IPS-18a (cell line): ENCODE data around the gene FAM200B.

Source experiments
- H3K27ac ChIP-seq: one replicate; pipeline ENCODE4 v1.5.1; 2013; ENCODE audit warnings: low read length
- H3K27me3 ChIP-seq: one replicate; pipeline ENCODE4 v1.6.1; 2013; ENCODE audit warnings: mild to moderate bottlenecking, low read length; ENCODE audit not compliant: control insufficient read depth, insufficient read depth
- H3K36me3 ChIP-seq: one replicate; pipeline ENCODE4 v1.6.1; 2013; ENCODE audit warnings: low read depth, low read length; ENCODE audit not compliant: control insufficient read depth
- H3K4me1 ChIP-seq: one replicate; pipeline ENCODE4 v1.6.1; 2013; ENCODE audit warnings: low read depth, low read length; ENCODE audit not compliant: control insufficient read depth
- H3K4me3 ChIP-seq: one replicate; pipeline ENCODE4 v1.5.1; 2013; ENCODE audit warnings: low read length
- H3K9ac ChIP-seq: one replicate; pipeline ENCODE4 v1.6.1; 2013; ENCODE audit warnings: mild to moderate bottlenecking, low read length, moderate library complexity
- H3K9me3 ChIP-seq: one replicate; pipeline ENCODE4 v1.6.1; 2013; ENCODE audit warnings: low read depth, low read length; ENCODE audit not compliant: control insufficient read depth

FAM200B gene

GRCh38 chr4:15704129-15704528, 22.5 kb downstream of the FAM200B start:
- H3K36me3 ChIP-seq: no peaks in the 10 kb centered on the region

GRCh38 chr4:15706646-15707362, 25.2 kb downstream of the FAM200B start:
- H3K36me3 ChIP-seq: no peaks in the 10 kb centered on the region
- no peak overlapping the region for H3K9ac ChIP-seq
- H3K4me3 ChIP-seq: no peak overlapping the region
- no peaks in the 10 kb centered on the region for H3K4me1 ChIP-seq
- no peaks in the 10 kb centered on the region for H3K9me3 ChIP-seq
- H3K27me3 ChIP-seq: no peaks in the 10 kb centered on the region
- no peak overlapping the region for H3K27ac ChIP-seq

More at GRCh38 chr4:15704129-15704528, 22.5 kb downstream of the FAM200B start:
- H3K9me3 ChIP-seq: peaks cover 1% of the 10 kb centered on the region
- H3K27ac ChIP-seq: no peak overlapping the region
- no peak overlapping the region for H3K9ac ChIP-seq
- no peaks in the 10 kb centered on the region for H3K4me1 ChIP-seq
- no peaks in the 10 kb centered on the region for H3K27me3 ChIP-seq
- H3K4me3 ChIP-seq: no peak overlapping the region

- Histone ChIP-seq H3K27me3 (no peaks in the 10 kb centered on the region), H3K4me3 (no peak overlapping the region), H3K9ac (no peak overlapping the region), H3K36me3 (no peaks in the 10 kb centered on the region), H3K4me1 (no peaks in the 10 kb centered on the region), H3K27ac (no peak overlapping the region), H3K9me3 (no peaks in the 10 kb centered on the region)
Measured at GRCh38 chr4:15707363-15707715, 25.7 kb downstream of the FAM200B start.

- Histone ChIP-seq H3K9ac (no peak overlapping the region), H3K9me3 (no peaks in the 10 kb centered on the region), H3K27ac (no peak overlapping the region), H3K4me3 (no peak overlapping the region), H3K4me1 (no peaks in the 10 kb centered on the region), H3K36me3 (no peaks in the 10 kb centered on the region), H3K27me3 (no peaks in the 10 kb centered on the region)
Measured at GRCh38 chr4:15711762-15712161, 30.1 kb downstream of the FAM200B start.

- H3K9ac ChIP-seq: no peak overlapping the region
- no peaks in the 10 kb centered on the region for H3K4me1 ChIP-seq
- H3K27ac ChIP-seq: no peak overlapping the region
- no peaks in the 10 kb centered on the region for H3K36me3 ChIP-seq
- no peaks in the 10 kb centered on the region for H3K9me3 ChIP-seq
- no peak overlapping the region for H3K4me3 ChIP-seq
- no peaks in the 10 kb centered on the region for H3K27me3 ChIP-seq
Measured at GRCh38 chr4:15712214-15712613, 30.6 kb downstream of the FAM200B start.

GRCh38 chr4:15714141-15714540, 32.5 kb downstream of the FAM200B start:
- H3K27me3 ChIP-seq: no peaks in the 10 kb centered on the region
- no peak overlapping the region for H3K9ac ChIP-seq
- H3K9me3 ChIP-seq: no peaks in the 10 kb centered on the region
- no peak overlapping the region for H3K27ac ChIP-seq
- no peak overlapping the region for H3K4me3 ChIP-seq
- no peaks in the 10 kb centered on the region for H3K36me3 ChIP-seq
- no peaks in the 10 kb centered on the region for H3K4me1 ChIP-seq

GRCh38 chr4:15714646-15715435, 33.2 kb downstream of the FAM200B start:
- Histone ChIP-seq H3K4me3 (no peak overlapping the region), H3K9me3 (no peaks in the 10 kb centered on the region), H3K4me1 (no peaks in the 10 kb centered on the region), H3K27ac (no peak overlapping the region), H3K9ac (no peak overlapping the region), H3K36me3 (no peaks in the 10 kb centered on the region), H3K27me3 (no peaks in the 10 kb centered on the region)

- no peaks in the 10 kb centered on the region for H3K4me1 ChIP-seq
- no peaks in the 10 kb centered on the region for H3K36me3 ChIP-seq
- H3K27me3 ChIP-seq: no peaks in the 10 kb centered on the region
- H3K9me3 ChIP-seq: no peaks in the 10 kb centered on the region
- H3K4me3 ChIP-seq: no peak overlapping the region
- H3K9ac ChIP-seq: no peak overlapping the region
- H3K27ac ChIP-seq: no peak overlapping the region
Measured at GRCh38 chr4:15716115-15716514, 34.5 kb downstream of the FAM200B start.

- Histone ChIP-seq H3K27ac (no peak overlapping the region), H3K4me1 (no peaks in the 10 kb centered on the region), H3K9ac (no peak overlapping the region), H3K9me3 (no peaks in the 10 kb centered on the region), H3K27me3 (no peaks in the 10 kb centered on the region), H3K36me3 (no peaks in the 10 kb centered on the region), H3K4me3 (no peak overlapping the region)
Measured at GRCh38 chr4:15717086-15717485, 35.5 kb downstream of the FAM200B start.

- no peaks in the 10 kb centered on the region for H3K36me3 ChIP-seq
- no peak overlapping the region for H3K9ac ChIP-seq
- H3K27me3 ChIP-seq: no peaks in the 10 kb centered on the region
- no peaks in the 10 kb centered on the region for H3K9me3 ChIP-seq
- H3K27ac ChIP-seq: no peak overlapping the region
- no peaks in the 10 kb centered on the region for H3K4me1 ChIP-seq
- no peak overlapping the region for H3K4me3 ChIP-seq
Measured at GRCh38 chr4:15717657-15718416, 36.2 kb downstream of the FAM200B start.

GRCh38 chr4:15718465-15718864, 36.8 kb downstream of the FAM200B start:
- Histone ChIP-seq H3K9ac (no peak overlapping the region), H3K4me3 (no peak overlapping the region), H3K4me1 (no peaks in the 10 kb centered on the region), H3K36me3 (no peaks in the 10 kb centered on the region), H3K27me3 (no peaks in the 10 kb centered on the region), H3K9me3 (no peaks in the 10 kb centered on the region), H3K27ac (no peak overlapping the region)
